Airway epithelial cell (primary cell): ENCODE data around the gene LGALS1. TPM values are rescaled to one million over a fixed set of nuclear protein-coding genes. Genes with fewer than 3 reads are reported as not detected.

Source experiments
- total RNA-seq: library from RNA; depleted of rRNA; stranded (reverse); fragments of >200 nt; gene quantifications from 2 replicates; pipeline ENCODE4 v1.2.3, GENCODE V29; 2015

LGALS1 gene
- total RNA-seq: 2,215 and 4,536 TPM in 2 replicates

DNA sequence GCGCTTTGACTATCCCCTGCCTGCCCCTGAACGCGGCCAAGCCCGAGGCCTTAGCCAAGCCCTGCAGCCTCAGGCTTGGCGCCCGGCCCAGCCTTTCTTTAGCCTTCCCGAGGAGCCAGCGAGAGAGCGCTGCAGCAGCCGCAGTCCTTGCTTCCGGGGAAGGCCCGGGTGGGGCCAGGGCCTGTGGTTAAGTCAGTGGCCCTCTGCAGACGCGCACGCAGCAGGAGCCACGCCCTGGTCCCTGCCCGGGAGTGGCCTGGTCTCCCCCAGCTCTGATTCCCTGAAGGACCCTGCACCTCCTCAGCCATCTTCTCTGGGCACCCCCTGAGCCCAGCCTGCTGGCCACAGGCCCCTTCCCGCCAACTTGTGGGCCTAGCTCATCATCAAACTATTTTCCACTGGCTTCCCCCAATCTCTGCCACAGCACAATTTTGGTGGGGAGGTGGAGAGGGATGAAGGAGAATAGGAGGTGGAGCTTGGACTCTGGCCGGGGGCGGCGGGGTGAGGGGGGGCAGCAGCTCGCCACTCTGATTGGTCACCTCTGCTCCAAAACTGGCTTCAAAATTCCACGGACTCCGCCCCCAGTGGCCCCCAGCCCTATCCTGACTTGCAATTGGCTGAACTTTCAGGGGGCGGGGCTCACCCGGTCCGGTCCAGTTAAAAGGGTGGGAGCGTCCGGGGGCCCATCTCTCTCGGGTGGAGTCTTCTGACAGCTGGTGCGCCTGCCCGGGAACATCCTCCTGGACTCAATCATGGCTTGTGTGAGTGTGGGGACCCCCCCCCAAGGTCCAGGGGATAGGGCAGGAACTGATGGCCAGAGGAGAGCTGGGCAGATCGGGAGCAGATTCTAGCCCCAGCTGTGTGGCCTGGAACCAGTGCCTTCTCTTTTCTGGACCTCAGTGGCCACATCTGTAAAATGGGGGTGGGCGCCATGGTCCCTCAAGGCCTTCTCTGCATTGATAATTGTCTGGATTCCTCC is at the start of gene LGALS1:
Gene LGALS1, plus strand, starts transcription at position 686 of the 979 bp plus-strand sequence. Its CDS starts 67 bp downstream, at position 753.

DNA sequence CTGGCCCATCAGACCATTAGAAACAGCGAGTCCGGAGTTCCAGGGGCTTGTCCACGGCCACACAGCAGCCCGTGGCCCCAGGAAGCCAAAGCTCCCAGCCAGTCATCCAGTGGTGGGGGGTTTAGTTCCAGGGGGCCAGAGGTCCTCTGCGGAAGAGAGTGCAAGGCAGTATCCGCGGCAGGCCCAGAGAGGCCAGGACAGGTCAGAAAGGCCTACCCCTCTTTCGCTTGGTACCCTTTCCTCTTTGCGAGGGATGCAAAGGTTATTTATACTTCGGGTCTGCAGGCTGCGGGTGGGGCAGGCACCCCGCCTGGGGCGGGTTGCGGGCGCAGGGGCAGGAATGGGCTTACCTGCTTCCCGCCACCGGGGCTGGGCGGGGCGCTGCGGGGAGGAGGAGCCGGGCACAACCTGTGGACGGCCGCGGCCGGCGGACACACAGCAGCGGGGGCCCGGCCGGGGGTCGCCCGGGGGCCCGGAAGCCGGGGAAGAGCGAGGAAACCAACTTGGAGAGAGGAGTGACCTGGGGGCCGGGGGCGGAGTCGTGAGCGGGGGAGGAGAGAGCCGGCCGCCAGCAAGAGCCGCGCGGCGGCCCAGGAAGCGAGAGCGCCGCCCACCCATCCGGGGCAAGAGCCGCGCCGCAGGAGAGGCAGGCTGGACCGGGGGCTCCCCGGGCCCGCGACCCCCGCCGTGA is 36.2 kb upstream of the LGALS1 start, which contains the start of gene SH3BP1:
Gene SH3BP1, plus strand, starts transcription at position 600 of the 691 bp plus-strand sequence. CDS start 119 bp downstream, outside the sequence.

DNA sequence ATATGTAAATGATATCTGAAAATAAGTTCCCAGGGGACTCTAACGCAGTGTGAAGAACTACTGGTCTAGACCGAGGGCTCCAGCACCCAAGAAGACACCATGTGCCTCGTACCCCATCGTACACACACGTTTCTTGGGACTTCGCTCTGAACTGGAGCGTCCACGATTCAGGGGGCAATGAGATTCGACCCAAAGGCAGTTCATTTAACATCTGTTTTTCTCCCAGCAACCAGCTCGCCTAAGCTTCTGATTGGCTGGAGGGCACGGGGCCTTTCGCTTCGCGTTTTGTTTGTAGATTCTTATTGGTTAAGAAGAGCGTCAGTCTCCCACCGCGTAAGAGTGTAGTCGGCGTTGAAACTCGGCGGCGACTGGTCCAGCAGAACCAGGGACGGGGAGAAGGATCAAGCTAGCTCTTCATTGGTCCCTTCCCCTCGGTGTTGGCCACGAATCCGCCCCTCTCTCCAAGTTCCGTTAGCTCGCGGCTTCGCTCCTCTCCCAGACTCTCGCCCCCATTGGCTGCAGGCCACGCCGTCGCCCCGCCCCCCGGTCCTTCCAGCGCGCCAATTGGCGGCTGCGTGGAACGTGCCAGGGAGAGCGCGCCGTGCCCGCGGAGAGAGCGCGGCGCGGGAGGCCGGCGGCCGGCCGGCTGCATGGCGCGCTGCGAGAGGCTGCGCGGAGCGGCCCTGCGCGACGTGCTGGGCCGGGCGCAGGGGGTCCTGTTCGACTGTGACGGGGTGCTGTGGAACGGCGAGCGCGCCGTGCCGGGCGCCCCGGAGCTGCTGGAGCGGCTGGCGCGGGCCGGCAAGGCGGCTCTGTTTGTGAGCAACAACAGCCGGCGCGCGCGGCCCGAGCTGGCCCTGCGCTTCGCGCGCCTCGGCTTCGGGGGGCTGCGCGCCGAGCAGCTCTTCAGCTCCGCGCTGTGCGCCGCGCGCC is 17.0 kb upstream of the LGALS1 start, which contains the start of gene PDXP:
Gene PDXP, plus strand, starts transcription at position 591 of the 933 bp plus-strand sequence. Its CDS starts 60 bp downstream, at position 651.

DNA sequence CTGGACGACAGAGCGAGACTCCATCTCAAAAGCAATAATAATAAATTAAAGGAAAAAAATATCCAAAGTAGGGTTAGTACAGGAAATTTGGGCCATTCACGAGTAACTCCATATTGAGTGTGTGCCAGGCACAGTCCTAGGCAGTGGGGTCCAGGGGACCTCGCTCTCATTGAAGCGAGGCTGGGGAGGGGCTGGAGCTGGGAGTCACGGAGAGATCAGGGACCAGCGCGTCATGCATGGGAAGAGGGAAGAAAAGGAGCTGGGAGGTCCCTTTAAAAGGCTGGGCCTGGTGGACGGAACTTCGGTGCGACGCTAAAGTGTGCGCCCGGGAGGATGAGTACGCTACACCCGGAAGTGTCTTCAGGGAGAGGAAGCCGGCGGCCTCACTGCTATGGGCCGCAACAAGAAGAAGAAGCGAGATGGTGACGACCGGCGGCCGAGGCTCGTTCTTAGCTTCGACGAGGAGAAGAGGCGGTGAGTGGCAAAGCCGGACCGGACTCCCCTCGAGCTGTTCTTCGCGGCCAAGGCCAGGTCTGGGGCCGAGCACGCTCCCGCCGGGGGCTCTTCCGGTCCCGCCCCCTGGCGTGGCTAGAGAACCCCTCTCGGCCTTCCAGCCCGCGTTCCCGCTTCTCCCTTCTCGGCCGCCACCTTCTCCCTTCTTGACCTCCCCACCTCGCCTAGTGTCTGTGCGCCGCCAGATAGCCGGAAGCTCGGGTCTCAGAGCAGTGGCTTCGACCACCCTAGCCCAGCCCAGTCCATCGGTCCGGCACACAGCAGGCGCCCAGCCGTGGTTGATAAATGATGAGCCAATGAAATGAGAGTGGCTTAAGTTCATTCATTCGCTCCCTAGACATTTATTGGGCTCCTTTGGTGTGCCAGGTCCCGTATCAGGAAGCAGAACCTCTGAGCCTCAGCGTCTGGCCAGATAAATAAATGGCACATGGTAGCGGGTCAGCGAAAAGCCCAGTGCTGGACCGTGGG is 10.9 kb downstream of the LGALS1 start, which contains the start of gene NOL12:
Gene NOL12, plus strand, starts transcription at position 342 of the 981 bp plus-strand sequence. Its CDS starts 50 bp downstream, at position 392.

DNA sequence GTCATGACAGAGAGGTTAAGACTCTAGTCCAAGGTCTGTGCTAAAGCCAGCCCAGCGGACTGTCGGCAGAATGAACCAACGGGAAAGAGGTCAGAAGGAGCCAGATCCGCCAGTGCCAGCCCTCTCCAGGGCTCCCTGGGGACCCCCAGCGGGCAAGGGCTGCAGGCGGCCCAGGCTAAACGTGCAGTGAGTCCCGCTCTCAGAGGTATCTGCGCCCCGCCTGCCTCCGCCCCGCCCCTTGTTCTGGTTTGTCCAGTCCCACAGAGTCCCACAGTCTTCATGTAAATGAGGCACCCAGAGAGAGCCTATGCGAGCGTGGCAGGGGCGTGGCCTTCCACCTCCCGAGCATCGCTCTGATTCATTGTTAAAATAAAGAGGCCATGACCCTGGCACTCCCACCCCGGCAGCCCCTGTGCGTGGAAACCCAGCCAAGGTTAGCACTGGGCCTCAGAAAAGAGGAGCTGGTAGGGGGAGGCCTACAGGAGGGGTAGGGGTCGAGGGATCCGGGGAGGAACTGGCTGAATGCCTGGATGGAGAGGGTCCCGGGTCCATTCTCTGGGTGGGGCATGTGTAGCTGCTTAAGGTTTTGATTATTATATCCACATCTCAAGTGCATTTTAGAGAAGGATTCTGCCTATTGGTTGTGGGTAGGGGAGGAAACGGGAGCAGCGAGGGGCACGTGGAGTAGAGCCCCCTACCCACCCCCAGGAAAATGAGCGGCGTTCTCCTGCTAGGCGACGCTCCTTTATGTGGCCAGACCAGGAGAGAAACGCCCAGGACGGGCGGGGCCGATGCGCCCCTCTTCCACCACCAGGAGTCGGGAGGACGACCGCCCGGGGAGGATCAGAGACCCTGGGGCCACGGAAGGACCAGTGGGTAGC is 21.5 kb downstream of the LGALS1 start, which contains the start of gene TRIOBP:
Gene TRIOBP, plus strand, starts transcription at position 392 of the 881 bp plus-strand sequence. CDS start 4,318 bp downstream, outside the sequence.

Other genes with a start within 250 kb of the LGALS1 start
- gene ELFN2, start 248.2 kb upstream of the LGALS1 start, total RNA-seq: 3.2 and 4.7 TPM in 2 replicates
- 1.3 and 2.0 TPM in 2 replicates for gene MFNG, start 189.3 kb upstream of the LGALS1 start, total RNA-seq
- gene CARD10, start 156.2 kb upstream of the LGALS1 start, total RNA-seq: 48.3 TPM in 2 replicates
- gene CDC42EP1, start 115.2 kb upstream of the LGALS1 start, total RNA-seq: 42.9 and 48.9 TPM in 2 replicates
- gene LGALS2, start 95.5 kb upstream of the LGALS1 start, total RNA-seq: not detected in 2 replicates
- 46.5 and 48.0 TPM in 2 replicates for gene GGA1, start 66.8 kb upstream of the LGALS1 start, total RNA-seq
- gene SH3BP1, start 36.0 kb upstream of the LGALS1 start, total RNA-seq: 83.4 and 89.9 TPM in 2 replicates
- 13.3 and 15.8 TPM in 2 replicates for gene PDXP, start 16.9 kb upstream of the LGALS1 start, total RNA-seq
- 25.2 and 25.3 TPM in 2 replicates for gene NOL12, start 10.7 kb downstream of the LGALS1 start, total RNA-seq
- 39.0 and 49.2 TPM in 2 replicates for gene TRIOBP, start 21.4 kb downstream of the LGALS1 start, total RNA-seq
- 30.3 and 38.1 TPM in 2 replicates for gene GCAT, start 132.3 kb downstream of the LGALS1 start, total RNA-seq
- gene GALR3, start 147.7 kb downstream of the LGALS1 start, total RNA-seq: not detected in 2 replicates
- 30.4 and 37.2 TPM in 2 replicates for gene ANKRD54, start 168.7 kb downstream of the LGALS1 start, total RNA-seq
- 281 and 355 TPM in 2 replicates for gene EIF3L, start 173.8 kb downstream of the LGALS1 start, total RNA-seq
- 136 and 154 TPM in 2 replicates for gene MICALL1, start 230.7 kb downstream of the LGALS1 start, total RNA-seq